Mesenchymal stem cell (in vitro differentiated cells and primary cell): ENCODE measurements around the gene MED14. TPM values are rescaled to one million over a fixed set of nuclear protein-coding genes. Genes with fewer than 3 reads are reported as not detected.
"Not testable (repeated sequence)": the region's sequence is repeated elsewhere in the genome, so short reads cannot be mapped to it uniquely, and the experiment has no call there.

ENCODE experiments used
- DNase-seq: peaks from one replicate; pipeline ENCODE4 v3.0.0-alpha.2; 2013
- H2AFZ ChIP-seq: one replicate; pipeline ENCODE4 v1.6.1; 2013; ENCODE audit warnings: low read depth, mild to moderate bottlenecking, control low read depth, inconsistent platforms, low read length, moderate library complexity
- H2AK5ac ChIP-seq: 2 replicates; pipeline ENCODE4 v1.6.1; 2013; ENCODE audit warnings: low read length, moderate library complexity, mild to moderate bottlenecking, inconsistent platforms; ENCODE audit not compliant: severe bottlenecking
- H2BK120ac ChIP-seq: one replicate; pipeline ENCODE4 v1.6.1; 2013; ENCODE audit warnings: low read depth, mild to moderate bottlenecking, inconsistent platforms, low read length, moderate library complexity
- H2BK12ac ChIP-seq, 2 experiments: one replicate each; pipeline ENCODE4 v1.6.1; 2013; ENCODE audit warnings: inconsistent platforms in 2 of 2, low read length in 2 of 2, mild to moderate bottlenecking in 2 of 2, moderate library complexity in 2 of 2, control low read depth in 1 of 2
- H2BK15ac ChIP-seq: one replicate; pipeline ENCODE4 v1.6.1; 2013; ENCODE audit warnings: mild to moderate bottlenecking, low read depth, inconsistent platforms; ENCODE audit not compliant: poor library complexity, severe bottlenecking
- H2BK5ac ChIP-seq: 2 replicates; pipeline ENCODE4 v1.6.1; 2013; ENCODE audit warnings: low read depth, mild to moderate bottlenecking, low read length, control low read depth, inconsistent platforms; ENCODE audit not compliant: poor library complexity, severe bottlenecking
- H3K14ac ChIP-seq, 2 experiments: one replicate each; pipeline ENCODE4 v1.6.1; 2013; ENCODE audit warnings: inconsistent platforms in 2 of 2, low read length in 2 of 2, control low read depth in 1 of 2, mild to moderate bottlenecking in 1 of 2, moderate library complexity in 1 of 2
- H3K18ac ChIP-seq, 2 experiments: one replicate each; pipeline ENCODE4 v1.6.1; 2013; ENCODE audit warnings: inconsistent platforms in 2 of 2, low read length in 2 of 2, control low read depth in 1 of 2, low read depth in 1 of 2, mild to moderate bottlenecking in 1 of 2
- H3K23ac ChIP-seq, 2 experiments: one replicate each; pipeline ENCODE4 v1.6.1; 2013; ENCODE audit warnings: inconsistent platforms in 2 of 2, low read length in 2 of 2, mild to moderate bottlenecking in 2 of 2, moderate library complexity in 2 of 2, control low read depth in 1 of 2
- H3K27ac ChIP-seq: 2 replicates; pipeline ENCODE4 v1.5.1; 2013; ENCODE audit warnings: mild to moderate bottlenecking, moderate library complexity, low read length, control low read depth, inconsistent platforms; ENCODE audit not compliant: poor library complexity, severe bottlenecking
- H3K27me3 ChIP-seq, 2 experiments: 2 replicates each; pipeline versions ENCODE4 v1.6.1 to v1.7.0; 2013; ENCODE audit warnings: low read length in 2 of 2, mild to moderate bottlenecking in 2 of 2, moderate library complexity in 2 of 2, control low read depth in 1 of 2, inconsistent platforms in 1 of 2; ENCODE audit not compliant: control insufficient read depth in 1 of 2, insufficient read depth in 1 of 2
- H3K36me3 ChIP-seq, 2 experiments: 2 replicates each; pipeline versions ENCODE4 v1.6.1 to v1.7.0; 2013; ENCODE audit warnings: low read length in 2 of 2, control low read depth in 1 of 2, inconsistent platforms in 1 of 2, low read depth in 1 of 2, mild to moderate bottlenecking in 1 of 2; ENCODE audit not compliant: insufficient read depth in 2 of 2, control insufficient read depth in 1 of 2
- H3K4ac ChIP-seq, 2 experiments: one replicate each; pipeline ENCODE4 v1.6.1; 2013; ENCODE audit warnings: inconsistent platforms in 2 of 2, low read length in 2 of 2, mild to moderate bottlenecking in 2 of 2, moderate library complexity in 2 of 2, control low read depth in 1 of 2, low read depth in 1 of 2
- H3K4me1 ChIP-seq: 2 replicates; pipeline ENCODE4 v1.6.1; 2013; ENCODE audit warnings: low read depth, low read length, control low read depth; ENCODE audit not compliant: control insufficient read depth, insufficient read depth
- H3K4me2 ChIP-seq: 2 replicates; pipeline ENCODE4 v1.6.1; 2013; ENCODE audit warnings: low read length, mild to moderate bottlenecking, inconsistent platforms; ENCODE audit not compliant: poor library complexity, severe bottlenecking
- H3K4me3 ChIP-seq, 2 experiments: 2 replicates each; pipeline versions ENCODE4 v1.5.1 to v1.7.0; 2013; ENCODE audit warnings: low read length in 2 of 2, mild to moderate bottlenecking in 2 of 2, control low read depth in 1 of 2, low read depth in 1 of 2; ENCODE audit not compliant: insufficient read depth in 1 of 2
- H3K79me1 ChIP-seq: replicated peaks from 2 replicates; pipeline ENCODE4 v1.6.1; 2013; ENCODE audit warnings: mild to moderate bottlenecking, control low read depth, low read length, inconsistent platforms; ENCODE audit not compliant: poor library complexity, severe bottlenecking
- H3K9ac ChIP-seq: 2 replicates; pipeline ENCODE4 v1.7.0; 2013; ENCODE audit warnings: mild to moderate bottlenecking, low read length, moderate library complexity
- H3K9me3 ChIP-seq: 2 replicates; pipeline ENCODE4 v1.7.0; 2013; ENCODE audit warnings: mild to moderate bottlenecking, low read length; ENCODE audit not compliant: control insufficient read depth
- H4K8ac ChIP-seq: one replicate; pipeline ENCODE4 v1.6.1; 2013; ENCODE audit warnings: inconsistent platforms, mild to moderate bottlenecking, low read length, moderate library complexity
- H4K91ac ChIP-seq: one replicate; pipeline ENCODE4 v1.6.1; 2013; ENCODE audit warnings: mild to moderate bottlenecking, low read length, inconsistent platforms
- WGBS: methylation state at CpG from one replicate; pipeline ENCODE4 v1.1.7; 2013; ENCODE audit warnings: mixed read lengths; 5-methylcytosine and 5-hydroxymethylcytosine counted together
- polyA plus RNA-seq, 2 experiments: library from polyadenylated mRNA; stranded (reverse); fragments of 200-250 nt; gene quantifications; one replicate each; pipeline ENCODE4 v1.2.3, GENCODE V29; 2013

Gene MED14
- 24.7 TPM for polyA plus RNA-seq (2013, experiment 1 of 2)
- 22.7 TPM for polyA plus RNA-seq (2013, experiment 2 of 2)

DNA sequence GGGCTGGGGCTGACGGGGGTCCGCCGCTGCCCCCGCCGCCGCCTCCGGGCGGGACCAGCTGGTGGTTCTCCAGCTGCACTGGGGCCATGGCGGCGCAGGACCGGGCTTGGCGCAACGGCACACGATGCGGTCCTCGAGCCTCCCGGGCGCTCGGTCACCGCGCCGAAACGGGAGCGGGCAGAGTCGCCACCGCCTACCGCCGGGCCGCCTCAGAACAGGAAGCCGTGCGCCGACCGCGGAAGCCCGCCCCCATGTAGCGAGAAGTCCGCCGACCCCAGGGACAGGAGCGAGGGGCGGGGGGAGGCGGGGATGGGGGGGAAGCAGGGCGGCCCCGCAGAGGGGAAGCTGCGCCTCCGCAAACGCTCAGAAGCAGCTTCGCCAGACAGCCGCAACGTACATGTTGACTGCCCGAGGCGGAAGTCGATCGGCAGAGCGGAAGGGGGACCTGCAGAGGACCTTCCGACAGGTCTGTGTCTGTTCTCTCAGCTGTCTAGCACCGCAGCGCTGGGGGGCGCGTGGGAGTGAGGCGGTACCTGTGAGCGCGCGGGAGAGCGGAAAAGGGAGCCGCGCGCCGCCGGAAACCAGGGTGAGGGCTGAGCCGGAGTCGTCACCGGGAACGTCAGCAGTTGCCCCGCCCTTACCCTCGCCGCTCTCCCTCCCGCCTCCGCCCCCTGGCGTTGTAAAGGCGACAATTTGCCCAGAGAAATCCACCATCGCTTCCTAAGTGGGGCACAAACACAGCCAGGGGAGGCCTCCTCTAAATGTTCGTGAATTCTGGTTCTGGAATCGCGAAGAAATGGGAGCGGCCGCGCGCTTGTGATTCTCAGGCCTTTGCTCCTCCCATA, at the start of gene MED14:
Gene MED14, minus strand, starts transcription at position 218 of the 845 bp plus-strand sequence. Its CDS starts 130 bp downstream, at position 88.
- H3K36me3 ChIP-seq: no peaks in the 10 kb centered on the region
- peak within 1 kb of the TSS; percentile 65 for H3K4me2 ChIP-seq
- H2BK5ac ChIP-seq: peak within 1 kb of the TSS; percentile 79
- H3K18ac ChIP-seq: peak within 1 kb of the TSS; percentile 81 to 83
- no peak within 1 kb of the TSS for H2AK5ac ChIP-seq
- peak within 1 kb of the TSS; percentile 49 for H4K8ac ChIP-seq
- H3K4ac ChIP-seq: no peak within 1 kb of the TSS
- H3K79me1 ChIP-seq: no peaks in the 10 kb centered on the region
- H4K91ac ChIP-seq: no peak within 1 kb of the TSS
- H2BK15ac ChIP-seq: peak within 1 kb of the TSS; percentile 52
- H3K4me3 ChIP-seq: peak within 1 kb of the TSS; percentile 84 to 89
- DNase-seq: peak; percentile 88
- no peaks in the 10 kb centered on the region for H3K4me1 ChIP-seq
- no peak within 1 kb of the TSS for H2BK12ac ChIP-seq
- WGBS: under 1% methylated on average over 33 of the region's 88 CpGs
- peaks cover 0 to 34% of the 10 kb centered on the region in 2 experiments for H3K27me3 ChIP-seq
- H2AFZ ChIP-seq: peak within 1 kb of the TSS; percentile 71
- H3K9me3 ChIP-seq: no peaks in the 10 kb centered on the region
- H3K14ac ChIP-seq: peak within 1 kb of the TSS in 1 of 2 experiments; percentile 35
- H2BK120ac ChIP-seq: peak within 1 kb of the TSS; percentile 49
- peak within 1 kb of the TSS; percentile 96 for H3K9ac ChIP-seq
- peak within 1 kb of the TSS; percentile 97 for H3K27ac ChIP-seq
- no peak within 1 kb of the TSS for H3K23ac ChIP-seq

DNA sequence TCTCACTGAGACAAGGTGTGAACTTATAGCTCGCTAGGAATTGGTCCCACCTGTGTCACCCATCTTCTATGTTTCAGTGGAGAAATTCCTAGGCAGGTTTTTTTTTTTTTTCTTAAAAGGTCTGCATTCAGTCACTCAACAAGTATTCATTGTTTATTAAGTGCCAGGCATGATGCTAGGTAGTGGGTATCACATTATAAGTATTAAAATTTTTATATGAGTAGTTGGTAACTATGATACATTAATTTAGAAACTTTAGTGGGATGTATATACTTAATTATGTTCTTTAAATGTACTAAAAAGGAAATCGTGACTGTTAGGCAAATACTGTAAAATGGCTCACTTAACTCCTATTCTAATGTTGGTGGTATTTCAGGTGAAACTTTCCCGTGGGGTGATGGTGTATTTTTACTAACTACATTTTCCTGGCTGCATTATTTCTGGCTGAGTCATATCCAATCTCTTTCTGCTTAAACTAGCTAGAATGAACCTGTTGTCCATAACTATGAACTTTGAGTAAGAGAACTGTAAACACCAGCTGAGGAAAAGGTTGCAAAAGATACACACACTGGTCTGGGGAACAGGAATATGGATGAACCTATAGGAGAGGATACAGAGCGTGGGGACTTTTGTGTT, 49.3 kb upstream of the MED14 start:
- Histone ChIP-seq H3K23ac (no peak overlapping the region), H4K8ac (no peak overlapping the region), H2AFZ (no peak overlapping the region), H4K91ac (no peak overlapping the region), H2BK12ac (no peak overlapping the region), H3K14ac (no peak overlapping the region), H3K4ac (no peak overlapping the region), H2BK15ac (no peak overlapping the region), H2AK5ac (no peak overlapping the region), H3K18ac (no peak overlapping the region), H3K4me1 (no peaks in the 10 kb centered on the region), H3K79me1 (no peaks in the 10 kb centered on the region), H2BK5ac (no peak overlapping the region), H3K9ac (no peak overlapping the region), H3K9me3 (no peaks in the 10 kb centered on the region), H3K36me3 (no peaks in the 10 kb centered on the region), H3K4me2 (no peak overlapping the region), H2BK120ac (no peak overlapping the region), H3K27ac (no peak overlapping the region), H3K4me3 (no peak overlapping the region), H3K27me3 (peaks cover 0 to 32% of the 10 kb centered on the region in 2 experiments)
- peak; percentile 3 for DNase-seq
- WGBS: 100% methylated on average over 1 of the region's 4 CpGs

DNA sequence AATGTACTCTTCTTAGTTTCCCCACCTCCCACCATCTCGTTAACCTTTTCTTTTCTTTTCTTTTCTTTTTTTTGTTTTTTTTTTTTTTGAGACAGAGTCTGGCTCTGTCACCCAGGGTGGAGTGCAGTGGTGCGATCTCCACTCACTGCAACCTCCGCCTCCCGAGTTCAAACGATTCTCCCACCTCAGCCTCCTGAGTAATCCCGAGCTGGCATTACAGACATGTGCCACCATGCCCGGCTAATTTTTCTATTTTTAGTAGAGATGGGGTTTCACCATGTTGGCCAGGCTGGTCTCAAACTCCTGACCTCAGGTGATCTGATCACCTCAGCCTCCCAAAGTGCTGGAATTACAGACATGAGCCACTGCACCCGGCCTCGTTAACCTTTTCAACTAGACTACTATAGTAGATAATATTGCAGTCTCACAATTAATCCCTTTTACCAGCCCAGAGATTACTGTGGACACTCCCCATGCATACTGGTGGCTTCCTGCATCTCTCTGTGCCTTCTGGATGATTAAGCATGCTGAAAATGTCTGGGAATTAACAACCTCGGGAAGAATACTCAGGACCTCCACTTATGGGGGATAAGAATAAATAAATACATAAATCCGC, 47.4 kb upstream of the MED14 start:
- DNase-seq, H2BK12ac ChIP-seq: not testable (repeated sequence)

DNA sequence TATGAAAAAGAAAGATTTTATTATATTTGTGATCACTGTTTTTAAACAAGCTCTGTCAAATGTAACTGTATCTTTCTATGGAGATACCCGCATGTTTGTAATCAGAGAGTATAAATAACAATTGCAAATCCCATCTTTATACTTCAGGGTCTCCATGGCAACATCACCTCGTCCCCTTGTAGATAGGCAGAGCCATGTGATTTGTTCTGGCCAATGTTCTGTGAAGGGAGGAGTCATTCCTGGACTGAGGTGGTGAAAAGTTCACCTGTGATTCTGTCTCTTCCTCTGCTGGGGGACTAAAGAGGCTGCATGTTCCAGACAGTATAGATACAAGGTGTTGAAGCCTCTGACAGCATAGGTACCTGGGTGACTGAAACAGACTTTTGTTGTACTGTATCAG, 45.6 kb upstream of the MED14 start:
- H3K9ac ChIP-seq: no peak overlapping the region
- no peak overlapping the region for H2BK5ac ChIP-seq
- no peak overlapping the region for H3K4me2 ChIP-seq
- H3K27ac ChIP-seq: no peak overlapping the region
- H2AK5ac ChIP-seq: no peak overlapping the region
- no peaks in the 10 kb centered on the region for H3K36me3 ChIP-seq
- H3K27me3 ChIP-seq: peaks cover 0 to 41% of the 10 kb centered on the region in 2 experiments
- H2BK12ac ChIP-seq: no peak overlapping the region
- WGBS: 88% methylated on average over 1 of the region's 2 CpGs
- no peak overlapping the region for H3K14ac ChIP-seq
- H2BK15ac ChIP-seq: no peak overlapping the region
- no peak overlapping the region for H2BK120ac ChIP-seq
- H4K91ac ChIP-seq: no peak overlapping the region
- no peak for DNase-seq
- no peaks in the 10 kb centered on the region for H3K79me1 ChIP-seq
- H3K9me3 ChIP-seq: no peaks in the 10 kb centered on the region
- H3K4me1 ChIP-seq: peaks cover 3% of the 10 kb centered on the region
- no peak overlapping the region for H4K8ac ChIP-seq
- H3K4me3 ChIP-seq: no peak overlapping the region
- no peak overlapping the region for H3K18ac ChIP-seq
- no peak overlapping the region for H2AFZ ChIP-seq
- H3K4ac ChIP-seq: no peak overlapping the region
- H3K23ac ChIP-seq: no peak overlapping the region

More for the DNA sequence above, 47.4 kb upstream of the MED14 start:
- not testable (repeated sequence) for H3K36me3 ChIP-seq, H2AK5ac ChIP-seq, H2AFZ ChIP-seq, H3K14ac ChIP-seq, H3K9me3 ChIP-seq, H3K23ac ChIP-seq, H3K18ac ChIP-seq, H4K91ac ChIP-seq, H2BK5ac ChIP-seq, H3K4me2 ChIP-seq, H4K8ac ChIP-seq, H3K9ac ChIP-seq, H2BK120ac ChIP-seq, H3K27ac ChIP-seq, H3K4ac ChIP-seq, H3K4me1 ChIP-seq, H3K79me1 ChIP-seq, H3K4me3 ChIP-seq, H2BK15ac ChIP-seq
- no CpG with 5 or more reads among the region's 11 CpGs for WGBS
- peaks cover 0 to 42% of the 10 kb centered on the region in 2 experiments for H3K27me3 ChIP-seq
